Cortex of kidney (tissue), 1 donor: Measurements from ENCODE around the gene NFIA.

Experiments
- DNase-seq: peaks from one replicate; lab custom pipeline; 2025; lab: John Stamatoyannopoulos, UW

NFIA gene

DNA sequence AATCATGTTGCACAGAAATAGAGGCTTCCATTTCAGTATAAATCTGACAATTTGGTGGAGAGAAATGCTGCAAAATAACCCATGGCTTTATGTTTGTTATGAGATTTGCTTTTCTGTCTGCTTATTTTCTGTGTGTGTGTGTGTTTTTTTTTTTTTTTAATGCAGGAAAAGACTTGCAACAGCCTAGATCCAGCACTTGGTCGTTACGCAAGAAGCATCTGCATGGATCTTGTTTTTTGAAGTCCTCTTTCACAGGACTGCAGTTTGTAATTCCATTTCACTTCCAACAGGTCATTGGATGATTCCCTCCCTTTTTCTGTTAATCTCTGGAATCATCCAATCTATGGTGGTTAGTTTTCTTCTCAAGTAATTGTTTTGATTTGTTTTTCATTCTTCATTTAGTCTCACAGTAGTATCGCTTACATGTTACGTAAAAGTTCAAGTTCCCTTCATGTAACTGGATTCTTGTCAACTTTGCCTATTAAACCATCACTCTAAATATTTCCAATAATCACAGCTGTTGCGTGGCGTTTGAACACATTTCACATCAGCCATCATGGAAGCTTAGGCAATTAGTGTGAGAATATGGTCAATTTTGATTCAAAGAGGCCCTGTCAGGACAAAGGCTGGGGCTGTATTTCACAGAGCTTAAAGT, 312.9 kb downstream of the NFIA start:
- no peak for DNase-seq

DNA sequence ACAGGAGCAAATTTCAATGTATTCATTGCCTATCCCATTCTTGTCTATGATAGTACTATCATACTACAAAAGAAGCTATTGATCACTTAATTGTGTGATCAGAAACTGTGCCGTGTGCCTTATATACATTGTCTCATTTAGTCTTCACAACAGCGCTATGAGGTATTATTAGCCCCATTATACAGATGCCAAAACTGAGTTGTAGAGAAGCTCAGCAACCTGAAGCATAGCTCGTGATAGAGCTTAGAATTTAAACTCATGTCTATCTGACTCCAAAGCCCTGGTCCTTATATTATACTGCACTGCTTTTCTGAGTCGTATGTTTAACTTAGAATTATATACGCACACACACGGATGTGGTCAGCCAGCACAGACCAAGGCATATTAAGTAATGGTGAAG, 315.1 kb downstream of the NFIA start:
- no peak for DNase-seq

DNA sequence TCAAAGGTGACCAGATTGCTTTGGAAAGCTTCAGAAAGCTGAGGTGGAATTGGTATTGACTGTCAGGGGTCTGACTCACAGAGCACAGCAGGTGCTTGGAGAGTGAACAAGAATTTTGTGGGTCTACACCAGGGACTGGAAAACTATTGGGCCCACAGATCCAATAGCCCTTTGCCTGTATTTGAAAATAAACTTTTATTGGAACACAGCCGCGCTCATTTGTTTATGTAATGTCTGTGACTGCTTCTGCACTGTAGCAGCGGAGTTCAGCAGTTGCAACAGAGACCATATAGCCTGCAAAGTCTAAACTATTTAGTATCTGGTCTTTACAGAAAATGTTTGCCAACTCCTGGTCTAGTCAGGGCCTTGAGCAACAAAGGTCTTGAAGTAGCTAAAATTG, 315.6 kb downstream of the NFIA start:
- DNase-seq = no peak

DNA sequence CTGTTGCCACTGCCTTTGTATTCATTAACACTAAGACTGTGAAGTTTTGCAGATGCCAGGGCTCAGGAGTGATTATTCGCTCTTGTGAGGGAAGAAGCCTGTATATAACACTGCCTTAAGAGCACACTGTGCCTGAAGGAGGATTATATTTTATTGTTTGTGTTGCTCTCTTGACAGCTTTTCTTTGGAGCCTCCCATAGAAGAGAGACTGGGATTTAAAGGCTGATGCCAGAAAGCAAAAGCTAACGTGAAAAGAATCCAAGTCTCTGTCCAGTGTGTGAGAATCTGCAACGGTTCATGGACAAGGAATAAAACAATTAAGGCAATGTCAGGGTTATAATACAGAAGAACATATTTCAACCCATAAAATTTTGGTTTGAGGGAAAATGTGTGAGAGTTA, 316.8 kb downstream of the NFIA start:
- no peak for DNase-seq

GRCh38 chr1:61400131-61400770, 317.9 kb downstream of the NFIA start:
- DNase-seq = no peak

DNA sequence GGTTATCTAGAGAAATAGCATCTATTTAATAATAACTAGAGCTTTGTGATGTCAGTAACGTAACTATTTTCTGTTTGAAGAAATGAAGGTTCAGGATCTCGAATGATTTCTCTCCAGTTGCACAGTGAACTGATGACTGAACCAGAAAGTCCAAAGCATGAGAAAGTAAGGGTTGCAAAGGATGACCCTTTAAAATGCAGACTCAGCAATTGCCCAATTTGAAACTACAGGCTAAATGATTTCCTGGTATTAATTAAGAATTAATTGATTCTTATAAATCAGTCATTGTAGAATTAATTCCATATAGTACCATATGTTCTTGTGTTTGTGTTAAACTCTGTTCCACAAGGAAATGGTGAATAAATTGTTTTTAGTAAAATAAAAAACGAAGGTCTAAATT, 318.6 kb downstream of the NFIA start:
- DNase-seq = no peak

GRCh38 chr1:61403679-61404596, 321.6 kb downstream of the NFIA start:
- no peak for DNase-seq

- no peak for DNase-seq
These were observed 322.4 kb downstream of the NFIA start for GRCh38 chr1:61404597-61405376.

GRCh38 chr1:61406467-61406866, 324.1 kb downstream of the NFIA start:
- DNase-seq = no peak

DNA sequence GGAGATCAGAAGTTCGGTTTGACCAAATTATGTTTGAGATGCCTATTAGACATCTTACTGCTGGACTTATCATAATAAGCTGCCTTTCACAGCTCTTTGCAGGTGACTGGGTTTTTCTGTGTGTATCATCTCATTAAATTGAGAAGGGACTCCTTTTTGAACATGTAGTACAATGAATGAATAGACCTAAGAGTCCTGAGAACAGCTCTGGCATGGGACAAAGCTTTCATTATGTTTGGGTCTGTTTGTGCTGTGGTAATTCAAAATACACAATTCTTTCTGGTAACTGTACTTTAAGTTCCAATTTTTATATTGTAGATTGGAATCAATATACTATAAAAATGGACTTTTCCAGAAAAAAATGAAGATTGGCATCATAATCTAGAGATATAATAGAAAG, 330.2 kb downstream of the NFIA start:
- no peak for DNase-seq

- no peak for DNase-seq
These were observed 336.8 kb downstream of the NFIA start for GRCh38 chr1:61419196-61419595.

DNA sequence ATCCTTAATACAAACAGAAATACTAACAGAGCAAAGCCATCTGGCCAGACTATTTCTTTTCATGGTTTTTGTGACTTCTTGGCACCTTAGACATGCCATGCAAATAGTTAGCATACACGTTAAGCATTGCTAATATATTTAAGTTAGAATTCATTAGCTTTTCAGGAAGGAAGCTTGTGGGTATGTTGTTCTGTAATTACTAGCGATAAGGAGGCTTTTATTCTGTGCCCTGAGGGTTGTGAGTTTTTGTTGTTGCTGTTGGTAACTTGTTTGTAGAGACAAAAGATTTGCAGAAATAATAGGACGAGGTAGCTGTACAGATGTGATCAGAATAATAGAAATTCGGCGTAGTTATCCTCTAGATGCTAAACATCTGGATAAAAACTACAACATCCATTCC, 337.3 kb downstream of the NFIA start:
- DNase-seq = no peak

DNA sequence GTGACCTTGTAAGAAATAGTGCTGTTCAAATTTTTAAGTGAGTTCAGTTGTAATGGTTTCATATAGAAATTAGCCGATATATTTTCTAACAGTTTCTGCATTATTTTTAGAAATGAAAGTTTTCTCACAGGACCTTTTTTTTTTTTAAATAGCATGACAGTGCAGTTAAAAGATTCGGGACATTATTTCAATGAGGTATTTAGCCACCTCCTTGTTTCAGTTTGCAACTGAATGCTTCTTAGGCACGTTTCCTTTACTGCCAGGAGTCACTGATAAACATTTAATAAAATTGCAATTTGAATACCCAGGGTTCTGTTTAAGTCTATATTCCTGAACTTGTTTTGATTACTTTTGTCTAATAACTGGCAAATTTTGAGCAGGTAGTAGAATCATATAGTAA, 337.9 kb downstream of the NFIA start:
- no peak for DNase-seq

- DNase-seq = no peak
These were observed 338.8 kb downstream of the NFIA start for GRCh38 chr1:61420909-61421835.

DNA sequence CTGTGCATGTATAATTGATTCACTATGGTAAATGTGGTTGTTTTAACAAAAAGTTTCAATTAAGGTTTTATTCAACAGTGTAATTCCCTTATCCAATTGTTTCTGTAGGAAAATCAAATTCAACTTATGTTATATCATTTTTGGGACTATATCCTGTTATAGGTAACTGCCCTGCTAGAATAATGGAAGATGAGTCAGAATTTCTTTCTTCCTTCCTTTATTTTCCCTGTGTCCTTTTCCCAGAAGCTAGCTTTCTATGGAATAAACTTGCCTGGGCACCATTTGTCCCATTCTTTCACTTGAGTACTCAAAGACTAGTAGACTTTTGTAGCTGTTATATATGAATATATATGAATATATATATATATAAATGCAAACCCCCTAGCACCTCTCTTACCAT, 341.3 kb downstream of the NFIA start:
- DNase-seq = no peak

DNA sequence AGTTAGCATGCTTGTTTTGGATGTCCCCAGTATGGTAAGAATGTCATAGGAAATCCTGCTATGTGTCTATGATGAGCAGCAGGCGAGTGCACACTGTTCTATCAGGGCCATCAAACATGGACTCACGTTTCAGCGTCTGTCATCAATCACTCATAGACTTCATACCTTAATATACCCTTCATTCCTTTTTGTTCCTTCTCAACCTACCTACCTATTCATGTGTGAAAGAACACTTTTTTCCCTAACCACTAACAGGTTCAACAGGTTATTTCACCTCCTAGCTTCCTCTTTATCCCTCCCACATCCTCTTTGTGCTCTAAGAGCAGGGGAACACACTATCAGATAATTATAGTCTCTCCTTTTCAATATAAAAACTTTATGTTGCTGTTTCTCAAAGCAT, 342.0 kb downstream of the NFIA start:
- no peak for DNase-seq

GRCh38 chr1:61425040-61425439, 342.7 kb downstream of the NFIA start:
- no peak for DNase-seq

DNA sequence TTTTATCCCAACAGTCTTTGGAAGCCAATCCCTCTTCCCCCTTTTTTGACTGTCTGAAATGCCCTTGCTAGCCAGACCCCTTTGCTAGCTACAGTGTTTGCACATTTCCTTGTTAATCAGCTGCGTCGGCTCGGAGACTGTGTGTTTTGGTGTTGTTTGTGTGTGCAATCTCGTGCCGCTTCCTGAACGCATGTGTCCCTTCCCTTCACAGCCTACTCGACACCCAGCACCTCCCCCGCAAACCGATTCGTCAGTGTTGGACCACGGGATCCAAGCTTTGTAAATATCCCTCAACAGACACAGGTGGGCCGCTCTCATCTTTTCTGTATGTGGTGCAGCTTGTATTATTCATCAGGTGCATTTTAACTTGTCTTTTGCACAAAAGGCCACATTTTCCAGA, 343.9 kb downstream of the NFIA start:
- no peak for DNase-seq

GRCh38 chr1:61426885-61427284, 344.5 kb downstream of the NFIA start:
- no peak for DNase-seq

DNA sequence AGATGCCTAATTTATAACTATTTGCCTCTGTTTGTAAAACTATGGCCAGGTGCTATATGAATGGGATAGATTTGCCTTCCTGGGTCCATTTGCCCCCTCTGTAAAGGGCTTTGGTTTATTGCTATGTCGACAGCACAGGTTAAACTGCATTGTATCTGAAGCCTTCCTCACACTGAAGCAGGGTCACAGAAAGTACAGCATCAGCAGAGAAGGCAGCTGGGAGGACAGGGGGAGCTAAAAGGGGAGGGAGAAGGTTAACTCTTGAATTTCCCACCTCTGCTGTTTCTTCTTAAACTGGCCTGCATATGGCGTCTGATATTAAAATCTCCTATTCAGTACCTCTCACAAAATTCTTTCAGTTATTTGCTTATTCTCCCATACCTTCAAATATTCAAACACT, 345.1 kb downstream of the NFIA start:
- no peak for DNase-seq

DNA sequence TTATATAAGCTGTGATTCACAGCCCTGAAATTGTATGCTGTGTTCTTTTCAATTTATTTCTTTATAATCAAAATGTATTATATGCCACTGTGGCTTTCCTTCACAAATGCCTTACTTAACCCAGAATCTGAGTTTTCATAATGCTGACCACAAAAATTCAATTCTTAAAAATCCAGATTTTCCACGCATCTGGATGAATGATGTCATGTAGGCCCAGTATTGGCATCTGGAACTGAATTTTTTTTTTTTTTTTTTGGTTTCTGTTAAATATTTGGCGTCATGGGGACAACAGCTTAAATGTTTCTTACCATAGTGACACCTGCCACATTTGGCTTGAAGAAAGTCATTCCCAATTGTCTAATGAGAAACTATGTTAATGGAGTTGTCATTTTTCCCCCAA, 345.8 kb downstream of the NFIA start:
- no peak for DNase-seq
